ENCODE data around the gene HSF4.

The HSF4 gene

GRCh38 chr16:67173808-67174705 lies 9.5 kb downstream of the HSF4 start (continued):
- TF ChIP-seq ZBTB49 (tag by site-specific recombination; IDR thresholded peaks at IDR 0.05; ENCODE audit: low read depth) (no peak), SCRT1 (tag by site-specific recombination; IDR thresholded peaks at IDR 0.05; ENCODE audit: borderline replicate concordance) (no peak), ZNF175 (tag by site-specific recombination; IDR thresholded peaks at IDR 0.05) (no peak), ZNF239 (tag by site-specific recombination; IDR thresholded peaks at IDR 0.05) (no peak), ZNF449 (tag by site-specific recombination; IDR thresholded peaks at IDR 0.05) (peak; percentile 88), ZNF692 (tag by site-specific recombination; IDR thresholded peaks at IDR 0.05) (peak; percentile 77), PRDM4 (tag by site-specific recombination; IDR thresholded peaks at IDR 0.05) (no peak), ZSCAN16 (tag by site-specific recombination; IDR thresholded peaks at IDR 0.05) (no peak), KLF17 (tag by site-specific recombination; IDR thresholded peaks at IDR 0.05) (no peak), WT1 (tag by site-specific recombination; IDR thresholded peaks at IDR 0.05) (no peak), ZSCAN23 (tag by site-specific recombination; IDR thresholded peaks at IDR 0.05) (no peak), SCRT2 (tag by site-specific recombination; IDR thresholded peaks at IDR 0.05) (0 out of 2 replicates have a peak, but pooled peaks have one; percentile 11), ZNF560 (tag by site-specific recombination; IDR thresholded peaks at IDR 0.05; ENCODE audit: borderline replicate concordance) (no peak), ZNF112 (tag by site-specific recombination; IDR thresholded peaks at IDR 0.05) (no peak), ZNF544 (tag by site-specific recombination; IDR thresholded peaks at IDR 0.05) (no peak), ZNF521 (tag by site-specific recombination; IDR thresholded peaks at IDR 0.05) (no peak), ZBTB10 (tag by site-specific recombination; IDR thresholded peaks at IDR 0.05) (0 out of 2 replicates have a peak, but pooled peaks have one; percentile 36), BCL6B (tag by site-specific recombination; IDR thresholded peaks at IDR 0.05) (no peak), OVOL3 (tag by site-specific recombination; IDR thresholded peaks at IDR 0.05) (no peak), ZNF114 (tag by site-specific recombination; IDR thresholded peaks at IDR 0.05) (no peak), ZNF24 (tag by site-specific recombination; IDR thresholded peaks at IDR 0.05) (no peak), ZNF274 (IDR thresholded peaks at IDR 0.05; ENCODE audit: low read length) (no peak), ZNF274 (tag by site-specific recombination; IDR thresholded peaks at IDR 0.05; ENCODE audit: borderline replicate concordance) (no peak), ZNF184 (tag by site-specific recombination; IDR thresholded peaks at IDR 0.05) (no peak), EGR2 (tag by site-specific recombination; IDR thresholded peaks at IDR 0.05; ENCODE audit: low read depth) (peak; percentile 39; the same call in 1 of the 2 replicates), ZNF514 (tag by site-specific recombination; IDR thresholded peaks at IDR 0.05) (no peak), ZBTB21 (tag by site-specific recombination; IDR thresholded peaks at IDR 0.05) (no peak)
